ENCODE measurements around the gene CCDC197.

DNA sequence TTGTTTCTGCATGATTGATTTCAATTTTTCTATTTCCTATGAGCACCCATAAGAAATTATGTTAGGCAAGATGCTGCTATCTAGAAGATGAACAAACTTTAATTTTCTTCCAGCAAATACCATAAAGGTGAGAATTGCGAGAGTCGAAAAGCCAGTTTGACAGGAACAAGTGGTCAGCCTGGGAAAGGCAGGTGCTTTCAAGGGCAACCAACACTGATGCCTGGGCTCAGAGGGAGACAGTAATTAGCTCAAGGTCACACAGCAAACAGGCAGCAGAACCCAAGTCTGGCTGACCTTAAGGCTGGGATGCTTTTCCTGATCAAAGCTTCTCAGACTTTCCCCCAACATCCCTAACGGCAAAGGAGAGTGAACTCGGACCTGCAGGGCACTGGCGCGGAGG is 22.2 kb downstream of the CCDC197 start:
- TF ChIP-seq, protein P1, sequence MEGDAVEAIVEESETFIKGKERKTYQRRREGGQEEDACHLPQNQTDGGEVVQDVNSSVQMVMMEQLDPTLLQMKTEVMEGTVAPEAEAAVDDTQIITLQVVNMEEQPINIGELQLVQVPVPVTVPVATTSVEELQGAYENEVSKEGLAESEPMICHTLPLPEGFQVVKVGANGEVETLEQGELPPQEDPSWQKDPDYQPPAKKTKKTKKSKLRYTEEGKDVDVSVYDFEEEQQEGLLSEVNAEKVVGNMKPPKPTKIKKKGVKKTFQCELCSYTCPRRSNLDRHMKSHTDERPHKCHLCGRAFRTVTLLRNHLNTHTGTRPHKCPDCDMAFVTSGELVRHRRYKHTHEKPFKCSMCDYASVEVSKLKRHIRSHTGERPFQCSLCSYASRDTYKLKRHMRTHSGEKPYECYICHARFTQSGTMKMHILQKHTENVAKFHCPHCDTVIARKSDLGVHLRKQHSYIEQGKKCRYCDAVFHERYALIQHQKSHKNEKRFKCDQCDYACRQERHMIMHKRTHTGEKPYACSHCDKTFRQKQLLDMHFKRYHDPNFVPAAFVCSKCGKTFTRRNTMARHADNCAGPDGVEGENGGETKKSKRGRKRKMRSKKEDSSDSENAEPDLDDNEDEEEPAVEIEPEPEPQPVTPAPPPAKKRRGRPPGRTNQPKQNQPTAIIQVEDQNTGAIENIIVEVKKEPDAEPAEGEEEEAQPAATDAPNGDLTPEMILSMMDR (conservative IDR thresholded peaks at IDR 0.05; ENCODE audit: low read length): no peak
- TF ChIP-seq EZH2phosphoT487 (IDR thresholded peaks at IDR 0.05; ENCODE audit: borderline replicate concordance, low read depth, low read length): no peak

Data from OCI-LY7 (cell line).